C4-2B (cell line): ENCODE data around the gene SIAH1.
"Not testable (repeated sequence)": the region's sequence is repeated elsewhere in the genome, so short reads cannot be mapped to it uniquely, and the experiment has no call there.

Experiments
- H3K27ac ChIP-seq: fragments of 450-650 bp; 2 replicates; pipeline ENCODE4 v1.5.1; 2017
- ZFX ChIP-seq: fragments of 450-650 bp; IDR thresholded peaks from 2 replicates; pipeline ENCODE4 v1.6.1; 2017
- TF ChIP-seq, protein P1 (sequence below): fragments of 450-650 bp; conservative IDR thresholded peaks from 2 replicates; pipeline ENCODE4 v1.5.1; 2017; ENCODE audit warnings: mild to moderate bottlenecking

The SIAH1 gene

DNA sequence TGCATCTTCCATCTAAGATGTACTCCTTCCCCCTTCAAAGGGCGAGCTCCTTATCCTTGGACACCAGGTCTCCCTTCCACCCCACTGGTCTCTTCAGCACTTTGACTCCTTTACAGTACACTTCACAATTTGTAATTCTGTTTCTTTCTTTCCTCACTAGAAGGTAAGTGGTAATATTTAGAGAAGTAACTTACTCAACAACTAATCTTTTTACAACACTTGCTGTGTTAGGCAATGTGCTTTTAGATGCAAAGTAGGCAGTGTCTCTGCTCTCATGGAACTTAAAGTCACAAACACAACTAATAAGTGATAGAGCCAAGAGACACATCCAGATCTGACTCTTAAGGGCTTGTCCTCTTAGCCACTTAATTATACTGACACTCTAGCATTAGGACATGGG, 6.4 kb downstream of the SIAH1 start:
- no peak for TF ChIP-seq ZFX
- TF ChIP-seq, protein P1, sequence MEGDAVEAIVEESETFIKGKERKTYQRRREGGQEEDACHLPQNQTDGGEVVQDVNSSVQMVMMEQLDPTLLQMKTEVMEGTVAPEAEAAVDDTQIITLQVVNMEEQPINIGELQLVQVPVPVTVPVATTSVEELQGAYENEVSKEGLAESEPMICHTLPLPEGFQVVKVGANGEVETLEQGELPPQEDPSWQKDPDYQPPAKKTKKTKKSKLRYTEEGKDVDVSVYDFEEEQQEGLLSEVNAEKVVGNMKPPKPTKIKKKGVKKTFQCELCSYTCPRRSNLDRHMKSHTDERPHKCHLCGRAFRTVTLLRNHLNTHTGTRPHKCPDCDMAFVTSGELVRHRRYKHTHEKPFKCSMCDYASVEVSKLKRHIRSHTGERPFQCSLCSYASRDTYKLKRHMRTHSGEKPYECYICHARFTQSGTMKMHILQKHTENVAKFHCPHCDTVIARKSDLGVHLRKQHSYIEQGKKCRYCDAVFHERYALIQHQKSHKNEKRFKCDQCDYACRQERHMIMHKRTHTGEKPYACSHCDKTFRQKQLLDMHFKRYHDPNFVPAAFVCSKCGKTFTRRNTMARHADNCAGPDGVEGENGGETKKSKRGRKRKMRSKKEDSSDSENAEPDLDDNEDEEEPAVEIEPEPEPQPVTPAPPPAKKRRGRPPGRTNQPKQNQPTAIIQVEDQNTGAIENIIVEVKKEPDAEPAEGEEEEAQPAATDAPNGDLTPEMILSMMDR = no peak
- no peak overlapping the region for H3K27ac ChIP-seq

DNA sequence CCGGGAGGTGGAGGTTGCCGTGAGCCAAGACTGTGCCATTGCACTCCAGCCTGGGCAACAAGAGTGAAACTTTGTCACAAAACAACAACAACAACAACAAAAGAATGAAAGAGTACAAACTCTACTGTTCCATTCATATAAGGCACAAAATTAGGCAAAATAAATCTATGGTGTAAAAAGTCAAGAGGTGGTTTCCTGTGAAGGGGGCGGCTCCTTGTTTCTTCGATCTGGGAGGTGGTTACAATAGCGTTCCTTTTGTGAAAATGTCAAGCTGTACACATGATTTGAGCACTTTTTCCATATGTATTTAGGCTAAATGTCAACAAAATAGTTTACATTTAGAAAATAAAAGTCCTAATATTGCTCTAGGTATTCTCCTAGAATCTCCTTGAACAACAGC, 6.9 kb downstream of the SIAH1 start:
- TF ChIP-seq, protein P1 = no peak
- TF ChIP-seq ZFX = no peak
- H3K27ac ChIP-seq = no peak overlapping the region

DNA sequence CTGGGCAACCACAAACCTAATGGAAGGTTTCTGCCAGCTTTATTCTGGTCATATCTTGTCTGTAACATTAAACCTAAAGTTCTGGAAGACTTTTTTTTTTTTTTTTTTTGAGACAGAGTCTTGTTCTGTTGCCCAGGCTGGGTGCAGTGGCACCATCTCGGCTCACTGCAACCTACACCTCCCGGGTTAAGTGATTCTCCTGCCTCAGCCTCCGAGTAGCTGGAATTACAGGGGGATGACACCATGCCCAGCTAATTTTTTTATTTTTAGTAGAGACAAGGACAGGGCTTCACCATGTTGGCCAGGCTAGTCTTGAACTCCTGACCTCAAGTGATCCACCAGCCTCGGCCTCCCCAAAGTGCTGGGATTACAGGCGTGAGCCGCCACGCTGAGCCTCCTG, 7.9 kb downstream of the SIAH1 start:
- not testable (repeated sequence) for H3K27ac ChIP-seq

DNA sequence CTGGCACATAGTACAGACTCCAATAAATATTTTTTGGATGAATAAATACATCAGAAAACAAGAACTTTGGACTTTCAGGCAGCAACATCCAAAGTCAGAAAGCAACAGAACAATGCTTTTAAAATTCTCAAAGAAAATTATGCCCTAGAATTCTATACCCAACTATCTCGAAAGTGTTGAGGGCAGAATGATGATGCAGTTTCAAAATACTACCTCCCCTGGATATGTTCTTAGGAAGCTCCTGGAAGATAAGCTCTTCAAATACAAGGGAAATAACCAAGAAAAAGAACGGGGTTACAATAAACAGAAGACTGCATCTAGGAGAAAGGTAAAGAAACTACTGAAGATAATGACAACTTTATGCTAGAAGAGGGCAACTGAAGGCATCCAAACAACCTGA, 11.0 kb downstream of the SIAH1 start:
- no peak overlapping the region for H3K27ac ChIP-seq
- no peak for TF ChIP-seq ZFX
- TF ChIP-seq, protein P1 = no peak

DNA sequence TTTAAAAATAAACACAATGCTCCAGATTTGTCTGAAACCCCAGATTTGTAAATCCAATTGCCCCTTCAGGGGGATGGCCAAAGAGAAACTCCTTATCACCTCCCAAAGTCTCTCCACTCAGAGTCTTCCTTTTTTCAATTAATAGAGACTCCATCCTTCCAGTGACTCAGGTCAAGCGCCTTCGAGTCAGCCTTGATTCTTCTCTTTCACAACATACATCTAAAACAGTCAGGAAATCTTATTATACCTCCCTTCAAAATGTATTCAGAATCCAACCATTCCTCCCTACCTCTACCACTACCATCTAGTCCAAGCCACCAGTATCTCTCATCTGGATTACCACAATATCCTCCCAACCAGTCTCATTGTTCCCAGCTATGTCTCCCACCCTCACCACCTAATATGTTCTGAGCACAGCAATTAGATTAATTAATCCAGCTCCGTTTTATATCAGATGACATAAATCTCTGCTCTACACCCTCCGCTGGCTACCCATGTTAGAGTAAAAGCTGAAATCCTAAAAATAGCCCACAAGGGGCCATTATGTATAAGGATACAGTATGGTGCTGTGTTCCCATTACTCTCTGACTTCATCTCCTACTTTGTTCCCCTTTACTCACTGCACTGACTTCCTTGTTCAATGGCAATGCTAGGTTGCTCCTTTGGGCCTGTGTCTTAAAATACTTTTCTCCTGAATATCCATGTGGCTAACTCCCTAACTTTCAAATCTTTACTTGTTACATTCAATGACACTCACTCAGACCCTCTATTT, 11.8 kb downstream of the SIAH1 start:
- H3K27ac ChIP-seq = no peak overlapping the region
- TF ChIP-seq, protein P1 = no peak
- TF ChIP-seq ZFX = no peak

DNA sequence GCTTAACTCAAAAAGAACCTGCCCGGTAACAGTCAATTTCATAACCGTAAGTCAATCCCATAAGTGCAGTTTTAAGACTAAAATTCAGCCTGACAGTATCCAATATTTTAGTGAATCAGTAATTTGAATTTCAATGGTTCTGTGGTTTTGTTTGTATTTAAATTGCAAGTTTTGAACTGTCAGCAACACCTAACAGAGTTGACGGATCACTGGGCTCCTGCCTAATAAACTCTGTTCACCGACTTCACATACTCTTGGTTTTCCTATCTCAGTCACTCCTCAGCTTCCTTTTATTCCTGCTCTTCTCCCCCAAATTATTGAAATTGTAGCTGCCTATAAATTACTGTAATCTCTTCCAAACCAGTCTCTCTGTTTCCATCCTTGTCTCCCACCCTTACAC, 12.5 kb downstream of the SIAH1 start:
- TF ChIP-seq, protein P1 = no peak
- TF ChIP-seq ZFX = no peak

DNA sequence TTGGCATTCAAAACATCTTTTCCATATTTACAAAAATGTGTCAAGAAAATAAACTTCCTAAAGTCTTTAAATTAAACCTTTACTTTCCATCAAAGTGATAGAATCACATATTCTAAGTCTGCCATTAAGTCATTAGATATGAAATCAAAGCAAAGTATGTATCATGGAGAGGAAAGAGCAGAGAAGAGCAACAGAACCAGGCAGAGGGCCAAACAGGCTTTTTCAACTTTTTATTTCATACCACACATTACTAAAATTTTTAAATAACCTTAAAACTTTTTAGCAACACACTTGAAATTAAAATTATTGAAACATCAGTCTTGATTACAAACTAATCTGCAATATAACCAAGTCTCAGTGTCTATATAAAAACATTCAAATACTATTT, 13.8 kb downstream of the SIAH1 start:
- H3K27ac ChIP-seq = no peak overlapping the region
- TF ChIP-seq ZFX = no peak
- TF ChIP-seq, protein P1 = no peak

More for the DNA sequence above, 12.5 kb downstream of the SIAH1 start:
- no peak overlapping the region for H3K27ac ChIP-seq

DNA sequence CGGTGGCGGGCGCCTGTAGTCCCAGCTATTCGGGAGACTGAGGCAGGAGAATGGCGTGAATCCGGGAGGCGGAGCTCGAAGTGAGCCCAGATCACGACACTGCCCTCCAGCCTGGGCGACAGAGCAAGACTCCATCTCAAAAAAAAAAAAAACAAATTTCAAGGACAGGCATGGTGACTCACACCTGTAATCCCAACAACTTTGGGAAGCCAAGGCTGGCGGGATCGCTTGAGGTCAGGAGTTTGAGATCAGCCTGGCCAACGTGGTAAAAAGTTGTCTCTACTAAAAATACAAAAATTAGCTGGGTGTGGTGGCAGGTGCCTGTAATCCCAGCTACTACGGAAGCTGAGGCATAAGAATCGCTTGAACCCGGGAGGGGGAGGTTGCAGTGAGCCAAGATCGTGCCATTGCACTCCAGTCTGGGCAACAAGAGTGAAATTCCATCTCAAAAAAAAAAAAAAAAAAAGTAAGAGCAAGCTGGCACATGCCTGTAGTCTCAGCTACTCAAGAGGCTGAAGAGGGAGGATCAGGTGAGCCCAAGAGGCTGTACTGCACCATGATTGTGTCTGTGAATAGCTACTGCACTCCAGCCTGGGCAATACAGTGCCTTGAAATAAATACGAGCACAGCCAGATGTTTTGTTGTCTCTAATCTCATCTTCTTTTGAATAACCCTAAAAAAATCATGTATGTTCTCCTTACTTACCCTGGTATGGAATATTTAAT, 14.4 kb downstream of the SIAH1 start:
- not testable (repeated sequence) for H3K27ac ChIP-seq
